Peyer's patch (tissue), 4 donors: ENCODE results near the gene NRXN3. TPM values are rescaled to one million over a fixed set of nuclear protein-coding genes. Genes with fewer than 3 reads are reported as not detected.
"Not testable (repeated sequence)": the region's sequence is repeated elsewhere in the genome, so short reads cannot be mapped to it uniquely, and the experiment has no call there.

Experiments
- DNase-seq, 3 donors: peaks; one replicate each; pipeline ENCODE4 v3.0.0-alpha.2; 2017 to 2019
- H3K27ac ChIP-seq, 4 donors: fragments of 200-600 bp; sonication (generic); one replicate each; pipeline ENCODE4 v1.5.1; 2016 to 2019
- H3K27me3 ChIP-seq, 2 donors: fragments of 200-600 bp; sonication (generic); one replicate each; pipeline ENCODE4 v1.5.1; 2019
- H3K36me3 ChIP-seq, 3 donors: fragments of 200-600 bp; sonication (generic); one replicate each; pipeline ENCODE4 v1.5.1; 2016 to 2019
- H3K4me1 ChIP-seq, 4 donors: fragments of 200-600 bp; sonication (generic); one replicate each; pipeline ENCODE4 v1.5.1; 2016 to 2019
- H3K4me3 ChIP-seq, 4 donors: fragments of 200-600 bp; sonication (generic); 1 replicate in 3 of 4; 2 replicates in 1 of 4; pipeline ENCODE4 v1.5.1; 2016 to 2019; ENCODE audit warnings: mild to moderate bottlenecking in 1 of 4
- H3K9me3 ChIP-seq, 4 donors: fragments of 200-600 bp; sonication (generic); one replicate each; pipeline ENCODE4 v1.5.1; 2016 to 2019; ENCODE audit warnings: mild to moderate bottlenecking in 1 of 4
- POLR2A ChIP-seq, 2 donors: fragments of 450-650 bp; IDR thresholded peaks; one replicate each; pipeline ENCODE4 v1.5.1; 2017; ENCODE audit warnings: antibody characterized with exemption in 2 of 2, mild to moderate bottlenecking in 2 of 2, moderate library complexity in 2 of 2
- total RNA-seq, 4 donors: library from RNA; depleted of rRNA; stranded (reverse); fragments of >200 nt; gene quantifications; one replicate each; pipeline ENCODE4 v1.1.0, GENCODE V29; 2016
- TF ChIP-seq, protein P1 (sequence below), 6 experiments: fragments of 450-650 bp in 4 of 6; fragments of 200-600 bp in 2 of 6; sonication (generic) in 1 of 6; IDR thresholded peaks; one replicate each; pipeline ENCODE4 v1.5.1; 2017 to 2019; ENCODE audit warnings: antibody characterized with exemption in 6 of 6, mild to moderate bottlenecking in 3 of 6, moderate library complexity in 1 of 6

Gene NRXN3
- total RNA-seq, 4 donors from 2014 or later = 1.6 to 10.2 (median 4.4) TPM

- H3K4me1 ChIP-seq = no peaks in the 10 kb centered on the region
- no peak for DNase-seq
- H3K27me3 ChIP-seq = no peaks in the 10 kb centered on the region
- H3K4me3 ChIP-seq = no peak overlapping the region
- no peaks in the 10 kb centered on the region for H3K9me3 ChIP-seq
- no peak overlapping the region for H3K27ac ChIP-seq
- no peaks in the 10 kb centered on the region for H3K36me3 ChIP-seq
- TF ChIP-seq, protein P1, sequence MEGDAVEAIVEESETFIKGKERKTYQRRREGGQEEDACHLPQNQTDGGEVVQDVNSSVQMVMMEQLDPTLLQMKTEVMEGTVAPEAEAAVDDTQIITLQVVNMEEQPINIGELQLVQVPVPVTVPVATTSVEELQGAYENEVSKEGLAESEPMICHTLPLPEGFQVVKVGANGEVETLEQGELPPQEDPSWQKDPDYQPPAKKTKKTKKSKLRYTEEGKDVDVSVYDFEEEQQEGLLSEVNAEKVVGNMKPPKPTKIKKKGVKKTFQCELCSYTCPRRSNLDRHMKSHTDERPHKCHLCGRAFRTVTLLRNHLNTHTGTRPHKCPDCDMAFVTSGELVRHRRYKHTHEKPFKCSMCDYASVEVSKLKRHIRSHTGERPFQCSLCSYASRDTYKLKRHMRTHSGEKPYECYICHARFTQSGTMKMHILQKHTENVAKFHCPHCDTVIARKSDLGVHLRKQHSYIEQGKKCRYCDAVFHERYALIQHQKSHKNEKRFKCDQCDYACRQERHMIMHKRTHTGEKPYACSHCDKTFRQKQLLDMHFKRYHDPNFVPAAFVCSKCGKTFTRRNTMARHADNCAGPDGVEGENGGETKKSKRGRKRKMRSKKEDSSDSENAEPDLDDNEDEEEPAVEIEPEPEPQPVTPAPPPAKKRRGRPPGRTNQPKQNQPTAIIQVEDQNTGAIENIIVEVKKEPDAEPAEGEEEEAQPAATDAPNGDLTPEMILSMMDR (IDR thresholded peaks at IDR 0.05) = no peak
Observed at GRCh38 chr14:79749065-79749464, 1578.9 kb downstream of the NRXN3 start.

DNA sequence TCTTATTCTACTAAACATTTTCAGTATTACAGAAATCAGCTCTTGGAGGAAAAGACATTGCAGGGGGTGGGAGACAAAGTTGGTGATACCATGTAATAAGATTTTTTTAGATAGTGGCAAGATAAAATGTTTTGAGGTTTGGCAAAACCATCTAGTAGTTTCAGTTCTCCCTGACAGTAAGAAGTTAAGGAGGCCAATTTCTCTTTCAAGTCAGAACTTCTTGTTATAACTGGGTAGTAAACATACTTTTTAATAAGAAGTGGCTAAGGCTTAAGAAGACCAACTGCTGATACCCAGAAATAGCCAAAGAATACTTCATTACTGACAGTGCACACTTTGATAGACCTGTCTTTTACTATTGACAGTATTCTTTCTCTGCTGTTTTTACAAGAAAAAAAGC lies 1588.8 kb downstream of the NRXN3 start:
- no peak overlapping the region for H3K4me3 ChIP-seq
- H3K4me1 ChIP-seq = no peaks in the 10 kb centered on the region
- DNase-seq = no peak
- TF ChIP-seq, protein P1 (IDR thresholded peaks at IDR 0.05) = no peak
- TF ChIP-seq POLR2A (IDR thresholded peaks at IDR 0.05) = no peak
- no peaks in the 10 kb centered on the region for H3K27me3 ChIP-seq
- no peaks in the 10 kb centered on the region for H3K36me3 ChIP-seq
- H3K27ac ChIP-seq = no peak overlapping the region
- H3K9me3 ChIP-seq = no peaks in the 10 kb centered on the region

- no peak for DNase-seq
- H3K27ac ChIP-seq = no peak overlapping the region
- no peaks in the 10 kb centered on the region for H3K27me3 ChIP-seq
- no peak for TF ChIP-seq POLR2A (IDR thresholded peaks at IDR 0.05)
- TF ChIP-seq, protein P1 (IDR thresholded peaks at IDR 0.05) = no peak
- H3K4me3 ChIP-seq = no peak overlapping the region
- no peaks in the 10 kb centered on the region for H3K4me1 ChIP-seq
- H3K9me3 ChIP-seq = no peaks in the 10 kb centered on the region
- H3K36me3 ChIP-seq = no peaks in the 10 kb centered on the region
Observed at GRCh38 chr14:79764323-79764722, 1594.2 kb downstream of the NRXN3 start.

DNA sequence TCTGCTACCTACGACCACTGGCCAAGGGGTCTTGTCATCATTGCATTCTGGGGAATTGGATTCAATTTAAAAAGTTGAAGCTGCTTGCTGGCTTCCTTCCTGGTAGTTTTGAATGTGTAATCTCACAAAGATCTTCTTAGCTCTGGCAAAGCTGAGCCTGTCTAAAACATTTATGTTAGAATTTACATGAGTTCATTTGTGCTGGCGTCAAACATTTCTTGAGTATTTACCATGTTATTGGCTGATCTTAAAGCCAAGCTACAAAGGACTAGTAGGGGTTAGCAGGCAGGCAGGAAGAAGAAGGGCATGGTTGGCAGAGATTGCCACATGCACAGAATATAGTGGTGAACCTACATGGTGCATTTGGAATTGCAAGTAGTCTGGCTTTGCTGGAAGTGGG lies 1596.3 kb downstream of the NRXN3 start:
- Histone ChIP-seq H3K27ac (no peak overlapping the region), H3K27me3 (no peaks in the 10 kb centered on the region), H3K4me1 (no peaks in the 10 kb centered on the region)

GRCh38 chr14:79767251-79767650 lies 1597.1 kb downstream of the NRXN3 start:
- DNase-seq = no peak
- H3K4me3 ChIP-seq = no peak overlapping the region
- H3K9me3 ChIP-seq = no peaks in the 10 kb centered on the region
- TF ChIP-seq, protein P1 (IDR thresholded peaks at IDR 0.05) = no peak
- TF ChIP-seq POLR2A (IDR thresholded peaks at IDR 0.05) = no peak
- no peaks in the 10 kb centered on the region for H3K27me3 ChIP-seq
- H3K36me3 ChIP-seq = no peaks in the 10 kb centered on the region
- no peaks in the 10 kb centered on the region for H3K4me1 ChIP-seq
- no peak overlapping the region for H3K27ac ChIP-seq

More for the DNA sequence above, 1596.3 kb downstream of the NRXN3 start:
- Histone ChIP-seq H3K4me3 (no peak overlapping the region), H3K36me3 (no peaks in the 10 kb centered on the region), H3K9me3 (no peaks in the 10 kb centered on the region)
- no peak for DNase-seq
- TF ChIP-seq, protein P1 (IDR thresholded peaks at IDR 0.05) = no peak
- no peak for TF ChIP-seq POLR2A (IDR thresholded peaks at IDR 0.05)

GRCh38 chr14:79767721-79768120 lies 1597.5 kb downstream of the NRXN3 start:
- H3K27me3 ChIP-seq, H3K4me3 ChIP-seq, H3K9me3 ChIP-seq, H3K27ac ChIP-seq, H3K4me1 ChIP-seq, DNase-seq, H3K36me3 ChIP-seq: not testable (repeated sequence)
